HG02938 (cell line): ENCODE data around the gene FADS1.

Experiments used
- ATAC-seq: cut with Tn5 transposase; IDR thresholded peaks from one replicate; pipeline ENCODE4 v1.9.1; 2021; ENCODE audit warnings: mild to moderate bottlenecking, moderate library complexity; ENCODE audit not compliant: unreplicated experiment

Gene FADS1

GRCh38 chr11:61763930-61764605 is 52.7 kb downstream of the FADS1 start:
- no peak for ATAC-seq

DNA sequence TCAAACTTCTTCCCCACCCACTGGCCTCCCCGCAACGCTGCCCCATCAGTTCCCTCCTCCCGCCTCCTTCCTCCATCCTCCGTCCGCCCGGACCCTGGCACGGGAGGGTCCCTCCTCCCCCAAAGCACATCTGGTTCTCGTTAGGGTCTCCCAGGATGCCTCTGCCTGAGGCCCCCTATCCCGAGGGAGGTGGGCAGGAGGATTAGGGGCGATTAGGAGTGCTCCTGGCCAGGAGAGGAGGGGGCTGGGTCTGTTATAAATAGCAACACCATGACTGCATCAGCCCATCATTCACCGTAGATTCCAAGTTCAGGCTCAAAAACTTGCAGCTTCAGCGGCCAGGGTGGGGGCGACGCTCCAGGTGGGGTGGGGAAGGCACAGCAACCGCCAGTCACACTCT is 54.0 kb downstream of the FADS1 start:
- no peak for ATAC-seq

DNA sequence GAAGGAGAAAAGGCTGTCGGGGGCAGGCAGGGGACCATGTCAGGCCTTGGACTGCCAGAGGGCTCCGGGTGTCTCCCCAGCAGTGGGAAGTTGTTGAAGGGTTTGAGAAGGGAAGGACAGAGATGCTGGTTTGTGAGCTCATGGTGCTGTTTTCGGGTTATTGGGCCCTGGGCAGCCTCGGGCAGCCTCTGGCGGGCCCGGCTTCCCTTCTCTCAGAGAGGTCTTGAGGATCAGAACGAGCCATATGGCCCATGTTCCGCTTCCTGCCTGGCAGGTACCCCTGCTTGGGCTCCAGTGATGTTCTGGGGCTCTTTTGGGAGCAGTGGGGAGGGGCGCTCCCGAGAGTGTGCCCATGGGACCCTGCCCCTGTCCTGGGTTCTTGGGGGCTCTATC is 54.6 kb downstream of the FADS1 start:
- no peak for ATAC-seq

DNA sequence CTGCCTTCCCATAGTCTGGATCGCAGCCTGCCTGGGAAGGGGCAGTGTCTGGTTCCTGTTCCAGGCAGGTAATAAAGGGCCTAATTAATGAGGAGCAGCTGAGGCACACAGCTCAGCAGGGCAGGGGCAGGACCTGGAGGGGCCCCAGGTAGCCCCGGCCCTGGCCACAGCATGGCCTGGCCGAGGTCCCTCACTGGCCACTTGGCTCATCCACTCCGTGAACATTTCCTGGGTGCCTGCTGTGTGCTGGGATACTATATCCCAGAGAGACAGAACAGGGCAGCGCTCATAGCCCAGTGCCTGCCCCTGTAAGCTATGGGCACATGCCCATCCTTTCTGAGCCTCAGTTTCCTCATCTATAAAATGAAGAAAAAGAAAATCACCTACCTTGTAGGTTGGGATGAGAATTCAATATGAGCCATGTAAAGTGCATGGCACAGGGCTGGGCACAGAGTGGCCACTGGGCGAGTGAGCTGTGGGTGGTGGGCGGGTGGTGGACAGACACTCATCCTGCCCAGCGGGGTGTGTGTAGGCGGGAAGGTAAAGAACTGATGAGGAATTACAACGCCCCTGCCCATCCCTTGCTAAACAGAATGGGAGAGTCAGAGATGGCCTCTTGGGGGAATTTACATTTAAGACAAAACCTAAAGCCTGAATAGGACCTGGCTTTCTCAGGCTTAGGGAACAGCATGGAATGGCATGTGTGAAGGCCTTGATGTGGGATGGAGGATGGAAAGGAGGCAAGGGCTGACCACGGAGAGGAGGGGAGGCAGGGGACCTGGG is 55.2 kb downstream of the FADS1 start:
- ATAC-seq: no peak

- no peak for ATAC-seq
These were observed 55.9 kb downstream of the FADS1 start for GRCh38 chr11:61760946-61761345.

GRCh38 chr11:61757213-61757862 is 59.5 kb downstream of the FADS1 start:
- no peak for ATAC-seq

DNA sequence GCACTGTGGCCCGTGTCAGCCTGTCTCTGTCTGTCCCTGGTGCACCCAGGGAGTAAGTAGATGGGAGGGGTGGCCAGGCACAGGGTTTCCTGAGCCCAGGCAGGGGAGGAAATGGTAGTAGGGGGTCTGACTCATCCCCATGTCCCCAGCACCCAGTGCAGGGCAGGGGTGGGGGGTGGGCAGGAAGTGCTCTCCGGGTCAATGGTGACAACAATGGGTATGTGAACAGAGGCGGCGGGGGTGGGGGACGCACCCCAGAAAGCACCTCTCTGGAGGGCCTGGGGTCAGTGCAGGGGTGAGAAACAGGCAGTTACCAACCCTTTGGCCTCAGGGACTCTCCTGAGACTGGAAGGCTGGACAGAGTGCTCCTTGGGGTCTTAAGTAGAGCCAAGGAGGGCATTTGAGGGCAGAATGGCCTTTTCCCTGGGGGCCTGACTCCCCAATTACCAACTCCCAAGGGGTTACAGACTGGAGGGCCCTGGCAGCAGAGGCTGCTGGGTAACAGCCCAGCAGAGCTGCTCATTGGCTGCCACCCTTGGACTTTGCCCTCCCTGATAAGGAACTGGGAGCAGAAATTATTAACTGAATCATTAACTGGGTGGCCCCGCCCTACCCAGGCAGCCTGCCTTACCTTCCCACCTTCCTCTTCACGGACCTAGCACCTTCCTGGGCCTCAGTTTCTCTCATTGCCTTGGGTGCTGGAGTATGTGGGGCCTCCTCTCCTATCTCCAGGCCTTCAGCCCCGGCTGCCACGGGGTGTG is 60.2 kb downstream of the FADS1 start:
- ATAC-seq: no peak

GRCh38 chr11:61756147-61756451 is 60.7 kb downstream of the FADS1 start:
- no peak for ATAC-seq

DNA sequence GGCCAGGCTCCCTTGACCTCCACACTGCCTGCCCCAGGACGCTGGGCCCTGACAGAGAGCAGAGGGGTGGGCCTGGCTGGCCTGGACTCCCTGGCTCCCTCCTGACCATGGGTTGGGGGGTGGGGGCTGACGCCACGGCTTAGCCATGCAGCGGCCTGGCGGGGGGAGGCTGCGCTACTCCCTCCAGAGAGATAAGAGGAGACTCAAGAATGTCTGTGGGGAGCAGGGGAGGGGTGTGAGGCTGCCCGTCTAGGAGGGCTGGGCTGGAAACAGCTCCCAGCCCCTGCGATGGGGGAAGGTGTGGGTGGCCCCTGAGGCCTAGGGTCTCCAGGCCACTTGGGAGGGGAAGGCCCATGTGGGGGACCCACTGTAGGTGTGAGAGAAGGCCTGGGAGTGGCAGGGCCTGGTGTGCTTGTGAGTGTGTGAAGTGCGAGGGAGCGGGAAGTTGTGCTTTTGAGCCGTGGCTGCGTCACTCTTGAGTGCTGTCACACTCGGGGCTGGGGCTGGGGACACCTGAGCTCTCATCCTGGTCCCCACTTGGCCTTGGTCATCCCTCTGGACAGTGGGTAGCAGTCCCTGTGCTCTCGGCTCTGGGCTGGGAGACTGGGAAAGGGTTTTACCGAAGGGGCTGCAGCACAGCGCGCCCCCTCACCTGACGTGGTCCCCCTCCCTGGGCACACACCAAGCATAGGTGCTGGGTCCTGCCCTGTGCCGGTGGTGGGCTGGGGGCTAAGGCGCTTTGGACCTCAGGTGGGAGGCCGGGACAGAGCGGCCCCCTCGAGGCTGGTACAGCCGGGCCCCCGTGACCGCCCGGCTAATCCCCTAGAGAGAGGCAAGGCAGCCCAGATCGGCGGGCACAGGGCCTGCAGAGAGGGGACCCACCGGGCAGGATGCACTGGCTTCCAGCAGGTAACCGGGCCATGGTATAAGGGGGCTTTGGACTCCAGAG is 62.0 kb downstream of the FADS1 start:
- no peak for ATAC-seq

DNA sequence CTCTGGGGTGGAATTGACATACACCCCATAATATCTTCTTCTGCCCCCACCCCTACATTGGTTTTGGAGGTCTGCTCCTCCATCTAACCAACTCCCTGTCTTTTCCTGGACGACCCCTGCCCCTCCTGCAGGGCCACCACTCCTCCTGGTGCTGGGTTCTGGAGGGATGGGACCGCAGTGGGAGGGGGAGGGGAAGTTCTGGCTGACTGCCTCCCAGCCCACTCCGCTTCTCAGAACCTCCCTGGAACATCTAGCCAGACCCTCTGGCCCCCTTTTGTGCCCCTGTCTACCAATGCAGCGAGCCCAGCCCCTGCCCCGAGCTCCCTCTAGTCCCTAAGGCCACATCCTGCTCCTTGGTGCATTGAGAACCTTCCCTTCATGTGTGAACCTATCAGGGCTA is 63.1 kb downstream of the FADS1 start:
- ATAC-seq: no peak

DNA sequence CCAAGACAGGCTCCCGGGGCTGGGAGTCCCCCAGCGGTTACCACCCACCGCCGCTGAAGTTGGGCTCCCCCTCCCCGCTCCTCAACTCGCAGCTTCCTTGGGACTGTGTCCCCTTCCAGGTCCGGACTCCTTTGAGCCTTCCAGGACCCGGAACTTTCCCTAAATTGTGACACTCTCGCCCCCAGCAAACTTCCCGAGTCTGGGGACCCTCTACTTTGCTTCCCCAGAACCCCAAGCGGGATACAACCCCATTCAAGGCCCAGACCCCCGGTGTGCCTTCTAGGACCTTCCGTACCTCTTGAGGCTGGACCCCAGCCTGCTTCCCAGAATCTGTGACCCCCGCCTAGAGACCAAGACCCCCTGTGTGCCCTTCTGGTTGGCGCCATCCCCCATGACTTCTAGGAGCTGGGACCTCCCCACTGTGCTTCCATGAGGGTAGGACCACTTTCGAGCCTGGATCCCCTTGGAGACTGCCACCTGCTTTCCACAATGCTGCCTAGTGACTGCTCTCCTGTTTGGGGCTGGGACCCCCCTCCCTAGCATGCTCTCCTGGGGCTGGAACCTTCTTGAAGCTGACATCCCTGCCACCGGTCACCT is 63.8 kb downstream of the FADS1 start:
- no peak for ATAC-seq

GRCh38 chr11:61752117-61752924 is 64.5 kb downstream of the FADS1 start, which contains the start of gene MYRF:
TSS of gene MYRF (plus strand) at chr11:61752636. CDS start at chr11:61752745, 109 bp downstream.
- ATAC-seq: no peak

- no peak for ATAC-seq
These were observed 65.4 kb downstream of the FADS1 start for GRCh38 chr11:61751384-61751783.

- ATAC-seq: no peak
These were observed 66.1 kb downstream of the FADS1 start for GRCh38 chr11:61750631-61751273.
